ENCODE data around the gene TENM3. TPM values are rescaled to one million over a fixed set of nuclear protein-coding genes. Genes with fewer than 3 reads are reported as not detected.

TENM3 gene
- total RNA-seq, 1 donor from 2014 or later: 124 TPM

- H3K9me3 Mint-ChIP-seq (ENCODE audit: unreplicated experiment): no peaks in the 10 kb centered on the region
- no peak for TF ChIP-seq CTCF (IDR thresholded peaks at IDR 0.05; ENCODE audit: partially characterized antibody, unreplicated experiment)
- no peak overlapping the region for H3K4me3 Mint-ChIP-seq (ENCODE audit: unreplicated experiment)
- no peaks in the 10 kb centered on the region for H3K4me1 Mint-ChIP-seq (ENCODE audit: low read depth, unreplicated experiment)
- H3K36me3 Mint-ChIP-seq (ENCODE audit: unreplicated experiment): peaks cover 13% of the 10 kb centered on the region
- H3K27me3 Mint-ChIP-seq (ENCODE audit: unreplicated experiment): no peaks in the 10 kb centered on the region
- DNase-seq: no peak
- no peak overlapping the region for H3K27ac Mint-ChIP-seq (ENCODE audit: unreplicated experiment)
Observed at GRCh38 chr4:182746876-182747275, 503.7 kb downstream of the TENM3 start.

GRCh38 chr4:182748283-182748682 lies 505.1 kb downstream of the TENM3 start:
- H3K4me1 Mint-ChIP-seq (ENCODE audit: low read depth, unreplicated experiment): no peaks in the 10 kb centered on the region
- no peak overlapping the region for H3K27ac Mint-ChIP-seq (ENCODE audit: unreplicated experiment)
- TF ChIP-seq CTCF (IDR thresholded peaks at IDR 0.05; ENCODE audit: partially characterized antibody, unreplicated experiment): no peak
- no peaks in the 10 kb centered on the region for H3K9me3 Mint-ChIP-seq (ENCODE audit: unreplicated experiment)
- H3K4me3 Mint-ChIP-seq (ENCODE audit: unreplicated experiment): no peak overlapping the region
- no peak for DNase-seq
- peaks cover 13% of the 10 kb centered on the region for H3K36me3 Mint-ChIP-seq (ENCODE audit: unreplicated experiment)
- no peaks in the 10 kb centered on the region for H3K27me3 Mint-ChIP-seq (ENCODE audit: unreplicated experiment)

- Mint-ChIP-seq H3K36me3 (ENCODE audit: unreplicated experiment) (peaks cover 13% of the 10 kb centered on the region), H3K4me3 (ENCODE audit: unreplicated experiment) (no peak overlapping the region), H3K27me3 (ENCODE audit: unreplicated experiment) (no peaks in the 10 kb centered on the region), H3K4me1 (ENCODE audit: low read depth, unreplicated experiment) (no peaks in the 10 kb centered on the region), H3K27ac (ENCODE audit: unreplicated experiment) (no peak overlapping the region), H3K9me3 (ENCODE audit: unreplicated experiment) (no peaks in the 10 kb centered on the region)
- no peak for DNase-seq
- no peak for TF ChIP-seq CTCF (IDR thresholded peaks at IDR 0.05; ENCODE audit: partially characterized antibody, unreplicated experiment)
Observed at GRCh38 chr4:182748949-182749348, 505.7 kb downstream of the TENM3 start.

- Mint-ChIP-seq H3K36me3 (ENCODE audit: unreplicated experiment) (peaks cover 14% of the 10 kb centered on the region), H3K4me3 (ENCODE audit: unreplicated experiment) (no peak overlapping the region), H3K9me3 (ENCODE audit: unreplicated experiment) (no peaks in the 10 kb centered on the region), H3K27ac (ENCODE audit: unreplicated experiment) (no peak overlapping the region), H3K27me3 (ENCODE audit: unreplicated experiment) (no peaks in the 10 kb centered on the region), H3K4me1 (ENCODE audit: low read depth, unreplicated experiment) (no peaks in the 10 kb centered on the region)
- no peak for TF ChIP-seq CTCF (IDR thresholded peaks at IDR 0.05; ENCODE audit: partially characterized antibody, unreplicated experiment)
- DNase-seq: no peak
Observed at GRCh38 chr4:182749667-182750167, 506.5 kb downstream of the TENM3 start.

- Mint-ChIP-seq H3K36me3 (ENCODE audit: unreplicated experiment) (peaks cover 4% of the 10 kb centered on the region), H3K4me1 (ENCODE audit: low read depth, unreplicated experiment) (no peaks in the 10 kb centered on the region), H3K27me3 (ENCODE audit: unreplicated experiment) (no peaks in the 10 kb centered on the region), H3K9me3 (ENCODE audit: unreplicated experiment) (peaks cover 2% of the 10 kb centered on the region), H3K27ac (ENCODE audit: unreplicated experiment) (no peak overlapping the region), H3K4me3 (ENCODE audit: unreplicated experiment) (no peak overlapping the region)
- no peak for DNase-seq
- TF ChIP-seq CTCF (IDR thresholded peaks at IDR 0.05; ENCODE audit: partially characterized antibody, unreplicated experiment): no peak
Observed at GRCh38 chr4:182752158-182752910, 509.1 kb downstream of the TENM3 start.

Data from glutamatergic neuron (in vitro differentiated cells).